ENCODE measurements around the gene OR52J3. TPM values are rescaled to one million over a fixed set of nuclear protein-coding genes. Genes with fewer than 3 reads are reported as not detected.

OR52J3 gene
- total RNA-seq, 1 experiment from 2014 or later: not detected

DNA sequence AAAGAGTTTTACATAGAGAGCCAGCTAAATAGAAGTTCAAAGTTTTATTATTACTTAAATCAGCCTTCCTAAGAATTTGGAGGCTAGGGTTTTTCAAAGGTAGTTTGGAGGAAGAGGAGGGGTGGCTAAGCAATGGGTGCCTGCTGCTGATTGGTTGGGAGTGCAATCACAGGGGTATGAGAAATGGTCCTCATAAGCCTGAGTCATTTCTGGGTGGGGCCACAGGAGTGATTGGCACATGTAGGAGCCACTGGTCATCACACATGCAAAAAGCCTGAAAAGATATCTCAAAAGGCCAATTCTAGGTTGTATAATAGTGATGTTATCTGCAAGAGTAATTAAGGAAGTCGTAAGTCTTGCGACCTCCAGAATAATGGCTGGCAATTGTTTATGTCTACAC lies 38.8 kb upstream of the OR52J3 start:
- Histone ChIP-seq H3K27me3 (ENCODE audit: control insufficient read depth, insufficient read depth, low read length) (no peaks in the 10 kb centered on the region; the same call in 1 of the 2 replicates), H3K36me3 (ENCODE audit: control insufficient read depth, insufficient read depth, low read length) (no peaks in the 10 kb centered on the region), H3K27ac (ENCODE audit: low read length) (no peak overlapping the region), H3K9me3 (ENCODE audit: control insufficient read depth, insufficient read depth, low read depth, low read length) (no peaks in the 10 kb centered on the region), H3K4me3 (ENCODE audit: low read depth in 2 of 2, low read length in 2 of 2) (no peak overlapping the region), H3K4me1 (ENCODE audit: control insufficient read depth, insufficient read depth, low read length) (no peaks in the 10 kb centered on the region)
- ChIA-PET CTCF (no interaction called here), POLR2A (no interaction called here)
- intact Hi-C loops (cut with micrococcal nuclease; ENCODE audit: unreplicated experiment): loop anchor here (10.0 kb wide), 1 partner anchor 823 kb away; no protein-coding TSS in a partner anchor
- TF ChIP-seq SIN3A (IDR thresholded peaks at IDR 0.05; ENCODE audit: borderline replicate concordance, insufficient read depth, low read depth, low read length): no peak
- TF ChIP-seq, protein P1, sequence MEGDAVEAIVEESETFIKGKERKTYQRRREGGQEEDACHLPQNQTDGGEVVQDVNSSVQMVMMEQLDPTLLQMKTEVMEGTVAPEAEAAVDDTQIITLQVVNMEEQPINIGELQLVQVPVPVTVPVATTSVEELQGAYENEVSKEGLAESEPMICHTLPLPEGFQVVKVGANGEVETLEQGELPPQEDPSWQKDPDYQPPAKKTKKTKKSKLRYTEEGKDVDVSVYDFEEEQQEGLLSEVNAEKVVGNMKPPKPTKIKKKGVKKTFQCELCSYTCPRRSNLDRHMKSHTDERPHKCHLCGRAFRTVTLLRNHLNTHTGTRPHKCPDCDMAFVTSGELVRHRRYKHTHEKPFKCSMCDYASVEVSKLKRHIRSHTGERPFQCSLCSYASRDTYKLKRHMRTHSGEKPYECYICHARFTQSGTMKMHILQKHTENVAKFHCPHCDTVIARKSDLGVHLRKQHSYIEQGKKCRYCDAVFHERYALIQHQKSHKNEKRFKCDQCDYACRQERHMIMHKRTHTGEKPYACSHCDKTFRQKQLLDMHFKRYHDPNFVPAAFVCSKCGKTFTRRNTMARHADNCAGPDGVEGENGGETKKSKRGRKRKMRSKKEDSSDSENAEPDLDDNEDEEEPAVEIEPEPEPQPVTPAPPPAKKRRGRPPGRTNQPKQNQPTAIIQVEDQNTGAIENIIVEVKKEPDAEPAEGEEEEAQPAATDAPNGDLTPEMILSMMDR (IDR thresholded peaks at IDR 0.05): no peak
- TF ChIP-seq POLR2AphosphoS5 (IDR thresholded peaks at IDR 0.05; ENCODE audit: low read depth, low read length): no peak
- TF ChIP-seq, protein P2, sequence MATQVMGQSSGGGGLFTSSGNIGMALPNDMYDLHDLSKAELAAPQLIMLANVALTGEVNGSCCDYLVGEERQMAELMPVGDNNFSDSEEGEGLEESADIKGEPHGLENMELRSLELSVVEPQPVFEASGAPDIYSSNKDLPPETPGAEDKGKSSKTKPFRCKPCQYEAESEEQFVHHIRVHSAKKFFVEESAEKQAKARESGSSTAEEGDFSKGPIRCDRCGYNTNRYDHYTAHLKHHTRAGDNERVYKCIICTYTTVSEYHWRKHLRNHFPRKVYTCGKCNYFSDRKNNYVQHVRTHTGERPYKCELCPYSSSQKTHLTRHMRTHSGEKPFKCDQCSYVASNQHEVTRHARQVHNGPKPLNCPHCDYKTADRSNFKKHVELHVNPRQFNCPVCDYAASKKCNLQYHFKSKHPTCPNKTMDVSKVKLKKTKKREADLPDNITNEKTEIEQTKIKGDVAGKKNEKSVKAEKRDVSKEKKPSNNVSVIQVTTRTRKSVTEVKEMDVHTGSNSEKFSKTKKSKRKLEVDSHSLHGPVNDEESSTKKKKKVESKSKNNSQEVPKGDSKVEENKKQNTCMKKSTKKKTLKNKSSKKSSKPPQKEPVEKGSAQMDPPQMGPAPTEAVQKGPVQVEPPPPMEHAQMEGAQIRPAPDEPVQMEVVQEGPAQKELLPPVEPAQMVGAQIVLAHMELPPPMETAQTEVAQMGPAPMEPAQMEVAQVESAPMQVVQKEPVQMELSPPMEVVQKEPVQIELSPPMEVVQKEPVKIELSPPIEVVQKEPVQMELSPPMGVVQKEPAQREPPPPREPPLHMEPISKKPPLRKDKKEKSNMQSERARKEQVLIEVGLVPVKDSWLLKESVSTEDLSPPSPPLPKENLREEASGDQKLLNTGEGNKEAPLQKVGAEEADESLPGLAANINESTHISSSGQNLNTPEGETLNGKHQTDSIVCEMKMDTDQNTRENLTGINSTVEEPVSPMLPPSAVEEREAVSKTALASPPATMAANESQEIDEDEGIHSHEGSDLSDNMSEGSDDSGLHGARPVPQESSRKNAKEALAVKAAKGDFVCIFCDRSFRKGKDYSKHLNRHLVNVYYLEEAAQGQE (IDR thresholded peaks at IDR 0.05; ENCODE audit: insufficient read depth in 1 of 2, low read depth in 2 of 2, low read length in 1 of 2): no peak
- TF ChIP-seq TCF7L2 (IDR thresholded peaks at IDR 0.05; ENCODE audit: low read depth, low read length): no peak
- no TSS peak for BruUV-seq (replicated peaks)
- no peak for DNase-seq (ENCODE audit: low read depth, low spot score)
- in situ Hi-C loops (cut with HindIII; ENCODE audit: low pct_unique_long_range_greater_than_20kb, low sequenced_read_pairs): no loop called here
- ATAC-seq: no peak

DNA sequence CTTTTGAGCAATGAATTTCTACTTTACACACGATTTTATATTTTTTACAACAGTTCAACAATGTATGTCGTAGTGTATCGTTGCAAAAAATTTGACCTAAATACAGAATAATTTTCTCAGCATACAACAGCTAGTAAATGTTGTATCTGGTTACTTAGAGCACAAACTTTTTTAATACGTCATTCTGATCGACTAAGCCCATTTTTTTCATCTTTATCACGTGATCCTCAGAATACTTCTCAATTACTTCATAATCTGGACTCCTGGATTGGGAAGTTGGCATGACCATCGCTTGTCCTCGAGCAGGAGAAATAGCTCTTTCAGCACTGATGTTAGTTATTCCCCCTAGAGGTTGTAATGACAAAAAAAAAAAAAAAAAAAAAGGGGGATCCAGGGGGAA lies 35.1 kb upstream of the OR52J3 start:
- Histone ChIP-seq H3K27me3 (ENCODE audit: control insufficient read depth, insufficient read depth, low read length) (no peaks in the 10 kb centered on the region; the same call in 1 of the 2 replicates), H3K4me1 (ENCODE audit: control insufficient read depth, insufficient read depth, low read length) (no peaks in the 10 kb centered on the region), H3K27ac (ENCODE audit: low read length) (no peak overlapping the region), H3K4me3 (ENCODE audit: low read depth in 2 of 2, low read length in 2 of 2) (no peak overlapping the region), H3K36me3 (ENCODE audit: control insufficient read depth, insufficient read depth, low read length) (no peaks in the 10 kb centered on the region), H3K9me3 (ENCODE audit: control insufficient read depth, insufficient read depth, low read depth, low read length) (no peaks in the 10 kb centered on the region)
- CTCF ChIA-PET: interaction anchor here (0.6 kb wide), 1 partner anchor 402 kb away, joined by 5 read pairs; no protein-coding TSS in a partner anchor
- TF ChIP-seq TCF7L2 (IDR thresholded peaks at IDR 0.05; ENCODE audit: low read depth, low read length) (no peak), SIN3A (IDR thresholded peaks at IDR 0.05; ENCODE audit: borderline replicate concordance, insufficient read depth, low read depth, low read length) (no peak), POLR2AphosphoS5 (IDR thresholded peaks at IDR 0.05; ENCODE audit: low read depth, low read length) (no peak)
- TF ChIP-seq, protein P1 (IDR thresholded peaks at IDR 0.05): no peak
- TF ChIP-seq, protein P2 (IDR thresholded peaks at IDR 0.05; ENCODE audit: insufficient read depth in 1 of 2, low read depth in 2 of 2, low read length in 1 of 2): no peak
- ATAC-seq: no peak
- DNase-seq (ENCODE audit: low read depth, low spot score): no peak
- intact Hi-C loops (cut with micrococcal nuclease; ENCODE audit: unreplicated experiment): no loop called here
- POLR2A ChIA-PET: no interaction called here
- no TSS peak for BruUV-seq (replicated peaks)
- in situ Hi-C loops (cut with HindIII; ENCODE audit: low pct_unique_long_range_greater_than_20kb, low sequenced_read_pairs): no loop called here
